Measurements from ENCODE around the gene ABAT. TPM values are rescaled to one million over a fixed set of nuclear protein-coding genes. Genes with fewer than 3 reads are reported as not detected.

The ABAT gene
- total RNA-seq, 1 donor from 2014 or later: 14.5 TPM

DNA sequence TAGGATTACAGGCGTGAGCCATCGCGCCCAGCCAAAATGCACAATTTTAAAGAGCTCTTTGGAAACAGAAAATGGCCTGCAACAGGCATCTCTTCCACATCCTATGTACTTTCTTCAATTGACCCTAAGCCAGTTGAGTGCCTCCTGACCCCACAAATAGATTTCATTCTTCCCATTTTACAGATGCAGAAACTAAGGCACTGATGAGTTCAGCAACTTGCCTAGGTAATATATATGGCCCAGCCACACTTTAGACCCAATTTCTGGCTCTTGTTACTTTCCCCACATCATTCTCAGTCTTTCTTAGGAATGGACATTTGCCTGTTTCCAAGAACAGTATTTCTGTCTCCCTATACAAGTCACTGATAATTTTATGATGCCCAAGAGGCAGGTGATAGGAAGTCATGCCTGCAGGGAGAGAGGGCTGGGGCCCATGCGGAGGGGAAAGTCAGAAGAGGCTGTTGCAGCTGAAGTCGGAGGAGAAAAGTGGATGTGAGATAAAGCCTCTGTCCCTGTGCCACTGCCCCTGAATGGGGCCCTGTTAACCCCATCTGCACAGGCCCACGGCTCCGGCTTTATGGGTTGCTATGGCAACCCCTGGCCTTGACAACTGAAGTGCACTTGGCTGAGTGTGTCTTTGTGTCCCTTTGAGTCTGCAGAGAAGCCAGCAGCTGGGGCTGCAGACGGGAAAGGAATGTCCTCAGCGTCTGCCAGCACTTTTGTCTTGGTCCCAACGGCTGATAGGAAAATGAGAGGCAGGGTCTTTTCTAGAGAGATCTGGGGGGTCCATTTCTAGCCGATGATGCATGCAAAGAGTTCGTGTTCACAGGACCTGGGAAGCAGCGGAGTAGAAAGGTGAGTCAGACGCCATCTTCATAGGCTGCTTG, 45.9 kb downstream of the ABAT start:
- no peaks in the 10 kb centered on the region for H3K36me3 ChIP-seq
- peaks cover 11% of the 10 kb centered on the region for H3K9me3 ChIP-seq (replicated peaks)
- no peak overlapping the region for H3K4me3 ChIP-seq
- no peak overlapping the region for H3K27ac ChIP-seq (replicated peaks)
- no peak for DNase-seq
- peaks cover 8% of the 10 kb centered on the region for H3K4me1 ChIP-seq
- TF ChIP-seq, protein P1, sequence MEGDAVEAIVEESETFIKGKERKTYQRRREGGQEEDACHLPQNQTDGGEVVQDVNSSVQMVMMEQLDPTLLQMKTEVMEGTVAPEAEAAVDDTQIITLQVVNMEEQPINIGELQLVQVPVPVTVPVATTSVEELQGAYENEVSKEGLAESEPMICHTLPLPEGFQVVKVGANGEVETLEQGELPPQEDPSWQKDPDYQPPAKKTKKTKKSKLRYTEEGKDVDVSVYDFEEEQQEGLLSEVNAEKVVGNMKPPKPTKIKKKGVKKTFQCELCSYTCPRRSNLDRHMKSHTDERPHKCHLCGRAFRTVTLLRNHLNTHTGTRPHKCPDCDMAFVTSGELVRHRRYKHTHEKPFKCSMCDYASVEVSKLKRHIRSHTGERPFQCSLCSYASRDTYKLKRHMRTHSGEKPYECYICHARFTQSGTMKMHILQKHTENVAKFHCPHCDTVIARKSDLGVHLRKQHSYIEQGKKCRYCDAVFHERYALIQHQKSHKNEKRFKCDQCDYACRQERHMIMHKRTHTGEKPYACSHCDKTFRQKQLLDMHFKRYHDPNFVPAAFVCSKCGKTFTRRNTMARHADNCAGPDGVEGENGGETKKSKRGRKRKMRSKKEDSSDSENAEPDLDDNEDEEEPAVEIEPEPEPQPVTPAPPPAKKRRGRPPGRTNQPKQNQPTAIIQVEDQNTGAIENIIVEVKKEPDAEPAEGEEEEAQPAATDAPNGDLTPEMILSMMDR (IDR thresholded peaks at IDR 0.05; ENCODE audit: borderline replicate concordance): no peak
- intact Hi-C loops (cut with micrococcal nuclease): no loop called here
- H3K27me3 ChIP-seq (ENCODE audit: low read depth): no peaks in the 10 kb centered on the region

DNA sequence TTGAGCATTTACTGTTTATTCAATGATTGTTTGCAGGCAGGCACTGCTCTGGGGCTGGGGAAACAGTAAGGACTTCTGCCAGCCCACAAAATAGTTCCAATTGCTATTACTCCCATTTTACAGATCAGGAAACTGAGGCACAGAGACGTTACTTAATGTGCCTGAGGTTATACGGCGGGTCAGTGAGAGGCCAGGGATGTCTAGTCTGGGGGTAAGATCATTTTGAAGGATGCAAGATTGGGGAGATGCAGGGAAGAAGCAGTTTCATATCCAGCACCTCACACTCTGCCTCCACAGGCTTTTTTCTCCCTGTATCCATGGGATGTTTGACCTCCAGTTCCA, 46.5 kb downstream of the ABAT start:
- DNase-seq: no peak
- intact Hi-C loops (cut with micrococcal nuclease): no loop called here
- no peak overlapping the region for H3K4me3 ChIP-seq
- H3K27ac ChIP-seq (replicated peaks): no peak overlapping the region
- TF ChIP-seq, protein P1 (IDR thresholded peaks at IDR 0.05; ENCODE audit: borderline replicate concordance): no peak
- no peaks in the 10 kb centered on the region for H3K36me3 ChIP-seq
- peaks cover 11% of the 10 kb centered on the region for H3K9me3 ChIP-seq (replicated peaks)
- no peaks in the 10 kb centered on the region for H3K27me3 ChIP-seq (ENCODE audit: low read depth)
- H3K4me1 ChIP-seq: peaks cover 8% of the 10 kb centered on the region

DNA sequence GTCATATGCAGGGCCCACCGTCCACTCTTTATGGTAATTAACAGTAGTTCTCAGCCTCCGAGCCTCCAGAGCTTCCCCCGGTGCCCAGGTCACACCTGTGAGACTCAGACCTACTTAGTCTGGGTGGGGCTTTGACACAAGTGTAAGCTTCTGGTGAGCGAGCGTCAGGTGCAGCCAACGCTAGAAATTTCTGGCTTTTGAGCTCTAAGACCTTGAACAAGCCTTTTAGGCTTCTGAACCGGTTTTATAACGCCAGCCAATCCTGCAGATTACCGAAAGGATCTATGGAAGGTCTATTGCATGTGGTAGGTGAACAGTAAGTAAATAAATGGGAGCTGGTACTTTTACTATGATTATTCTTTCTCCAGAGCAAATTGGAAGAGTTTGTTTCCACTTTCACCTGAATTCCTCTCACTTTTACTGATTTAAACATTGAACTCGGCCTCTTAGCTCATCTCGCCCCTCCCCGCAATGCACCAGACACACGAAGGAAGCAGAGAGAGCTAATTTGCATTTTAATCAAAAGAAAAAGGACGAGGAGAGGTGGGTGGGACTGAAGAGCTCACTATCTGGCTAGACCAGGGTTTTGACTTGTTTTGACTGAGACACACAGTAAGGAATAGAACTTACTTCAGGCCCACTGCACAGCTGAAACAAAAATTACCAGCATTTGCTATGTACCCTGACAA, 47.1 kb downstream of the ABAT start:
- TF ChIP-seq, protein P1 (IDR thresholded peaks at IDR 0.05; ENCODE audit: borderline replicate concordance): no peak
- intact Hi-C loops (cut with micrococcal nuclease): no loop called here
- H3K27ac ChIP-seq (replicated peaks): no peak overlapping the region
- no peak for DNase-seq
- H3K9me3 ChIP-seq (replicated peaks): peaks cover 11% of the 10 kb centered on the region
- peaks cover 8% of the 10 kb centered on the region for H3K4me1 ChIP-seq
- no peaks in the 10 kb centered on the region for H3K27me3 ChIP-seq (ENCODE audit: low read depth)
- H3K36me3 ChIP-seq: no peaks in the 10 kb centered on the region
- no peak overlapping the region for H3K4me3 ChIP-seq

- Histone ChIP-seq H3K27ac (replicated peaks) (no peak overlapping the region), H3K36me3 (no peaks in the 10 kb centered on the region), H3K9me3 (replicated peaks) (peaks cover 10% of the 10 kb centered on the region), H3K4me3 (no peak overlapping the region), H3K27me3 (ENCODE audit: low read depth) (no peaks in the 10 kb centered on the region), H3K4me1 (peaks cover 8% of the 10 kb centered on the region)
- TF ChIP-seq, protein P1 (IDR thresholded peaks at IDR 0.05; ENCODE audit: borderline replicate concordance): no peak
- no peak for DNase-seq
- intact Hi-C loops (cut with micrococcal nuclease): no loop called here
Measured at GRCh38 chr16:8722025-8722348, 47.6 kb downstream of the ABAT start.

DNA sequence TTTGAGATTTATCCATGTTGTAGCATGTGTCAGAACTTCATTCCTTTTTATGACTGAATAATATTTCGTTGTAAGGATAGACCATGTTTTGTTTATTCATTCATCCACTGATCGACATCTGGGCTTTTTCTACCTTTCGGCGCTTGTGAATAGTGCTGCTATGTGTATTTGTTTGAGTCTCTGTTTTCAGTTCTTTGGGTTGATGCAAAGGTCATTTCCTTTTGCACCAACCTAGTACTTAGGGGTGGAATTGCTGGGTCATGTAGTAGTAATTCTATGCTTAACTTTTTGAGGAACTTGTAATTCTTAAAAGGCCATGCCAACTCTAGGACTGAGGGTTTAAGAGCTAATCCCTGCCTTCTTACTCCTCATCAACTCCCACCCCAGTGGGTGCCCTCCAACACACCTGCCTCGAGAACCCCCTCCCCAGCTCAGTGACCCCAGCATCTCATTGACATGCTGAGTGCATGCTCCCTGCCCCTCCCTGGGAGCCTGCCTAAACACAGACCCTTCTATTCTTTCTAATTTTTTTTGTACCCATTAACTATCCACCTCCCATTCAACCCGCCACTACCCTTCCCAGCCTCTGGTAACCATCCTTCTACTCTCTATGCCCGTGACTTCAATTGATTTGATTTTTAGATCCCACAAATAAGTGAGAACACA, 51.2 kb downstream of the ABAT start:
- intact Hi-C loops (cut with micrococcal nuclease): no loop called here
- Histone ChIP-seq H3K4me3 (no peak overlapping the region), H3K27ac (replicated peaks) (no peak overlapping the region), H3K4me1 (peaks cover 2% of the 10 kb centered on the region), H3K27me3 (ENCODE audit: low read depth) (no peaks in the 10 kb centered on the region), H3K36me3 (no peaks in the 10 kb centered on the region), H3K9me3 (replicated peaks) (no peaks in the 10 kb centered on the region)
- DNase-seq: no peak
- TF ChIP-seq, protein P1 (IDR thresholded peaks at IDR 0.05; ENCODE audit: borderline replicate concordance): no peak
